Activated T-cell treated with anti-CD3 and anti-CD28 coated beads, Interleukin-2, amount 50 U/mL, for 48 hours (primary cell): ENCODE measurements around the gene SPPL3.
"Not testable (repeated sequence)": the region's sequence is repeated elsewhere in the genome, so short reads cannot be mapped to it uniquely, and the experiment has no call there.

Experiments used
- DNase-seq, 2 experiments: peaks; one replicate each; pipeline ENCODE4 v3.0.0-alpha.2; 2020

Gene SPPL3

GRCh38 chr12:120814203-120814902 is 89.8 kb downstream of the SPPL3 start:
- no peak for DNase-seq

GRCh38 chr12:120813588-120814153 is 90.5 kb downstream of the SPPL3 start:
- DNase-seq = no peak

- DNase-seq = no peak
Measured at GRCh38 chr12:120810021-120810420, 94.1 kb downstream of the SPPL3 start.

- DNase-seq = no peak
Measured at GRCh38 chr12:120804428-120804827, 99.7 kb downstream of the SPPL3 start.

- no peak for DNase-seq
Measured at GRCh38 chr12:120801146-120801545, 103.0 kb downstream of the SPPL3 start.

- no peak for DNase-seq
Measured at GRCh38 chr12:120800665-120801064, 103.5 kb downstream of the SPPL3 start.

DNA sequence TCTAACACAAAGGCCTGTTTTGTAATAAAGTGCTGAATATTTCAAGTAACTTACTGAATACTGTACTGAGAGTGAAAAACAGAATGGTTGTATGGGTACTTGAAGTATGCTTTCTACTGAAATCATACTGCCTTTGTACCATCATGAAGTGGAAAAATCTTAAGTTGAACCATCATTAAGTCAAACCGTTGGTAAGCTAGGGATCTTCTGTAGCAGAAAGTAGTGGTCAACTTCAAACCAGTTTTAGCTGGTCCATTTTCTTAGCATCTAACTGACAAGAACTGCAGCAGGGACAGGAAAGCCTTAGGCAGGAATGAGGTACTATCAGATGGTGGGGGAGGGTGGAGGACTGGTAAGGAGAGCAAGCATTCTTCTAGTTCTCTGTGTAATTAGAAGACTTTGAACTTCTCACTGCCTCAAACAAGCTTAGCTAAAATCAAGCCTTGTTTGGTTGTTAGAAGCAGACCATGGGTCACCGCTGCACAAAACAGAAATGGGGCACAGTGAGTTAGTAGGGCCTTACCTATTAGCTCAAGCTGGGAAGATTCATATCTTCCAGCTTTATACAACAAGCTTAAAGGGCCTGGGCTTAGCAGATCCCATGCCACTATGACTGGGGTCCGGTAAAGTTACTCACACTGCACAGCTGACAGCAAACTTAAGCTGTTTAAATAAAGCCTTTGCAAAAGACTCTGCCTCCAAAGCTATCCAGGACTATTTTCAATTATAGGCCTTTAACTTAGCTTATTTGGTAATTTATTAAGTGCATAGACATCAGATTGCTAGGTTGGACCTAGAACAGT is 104.7 kb downstream of the SPPL3 start:
- DNase-seq = no peak

DNA sequence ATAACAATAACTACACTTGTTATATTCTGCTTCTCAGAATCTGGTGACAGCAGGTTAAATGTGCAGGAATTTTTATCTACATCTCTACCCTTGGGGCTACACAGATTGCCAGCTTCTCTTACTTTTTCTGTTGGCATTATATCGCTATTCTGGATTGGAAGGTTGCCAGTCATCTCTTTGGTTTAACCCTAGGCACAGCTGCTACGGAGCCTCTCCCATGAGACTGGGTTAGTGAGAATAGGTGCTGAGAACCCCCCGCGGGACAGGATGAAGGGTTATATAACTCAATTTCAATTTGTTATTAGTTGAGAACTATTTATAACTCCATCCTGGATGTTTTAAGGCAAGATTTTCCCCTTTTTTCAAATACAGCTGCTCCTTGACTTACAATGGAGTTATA is 105.5 kb downstream of the SPPL3 start:
- DNase-seq = no peak

DNA sequence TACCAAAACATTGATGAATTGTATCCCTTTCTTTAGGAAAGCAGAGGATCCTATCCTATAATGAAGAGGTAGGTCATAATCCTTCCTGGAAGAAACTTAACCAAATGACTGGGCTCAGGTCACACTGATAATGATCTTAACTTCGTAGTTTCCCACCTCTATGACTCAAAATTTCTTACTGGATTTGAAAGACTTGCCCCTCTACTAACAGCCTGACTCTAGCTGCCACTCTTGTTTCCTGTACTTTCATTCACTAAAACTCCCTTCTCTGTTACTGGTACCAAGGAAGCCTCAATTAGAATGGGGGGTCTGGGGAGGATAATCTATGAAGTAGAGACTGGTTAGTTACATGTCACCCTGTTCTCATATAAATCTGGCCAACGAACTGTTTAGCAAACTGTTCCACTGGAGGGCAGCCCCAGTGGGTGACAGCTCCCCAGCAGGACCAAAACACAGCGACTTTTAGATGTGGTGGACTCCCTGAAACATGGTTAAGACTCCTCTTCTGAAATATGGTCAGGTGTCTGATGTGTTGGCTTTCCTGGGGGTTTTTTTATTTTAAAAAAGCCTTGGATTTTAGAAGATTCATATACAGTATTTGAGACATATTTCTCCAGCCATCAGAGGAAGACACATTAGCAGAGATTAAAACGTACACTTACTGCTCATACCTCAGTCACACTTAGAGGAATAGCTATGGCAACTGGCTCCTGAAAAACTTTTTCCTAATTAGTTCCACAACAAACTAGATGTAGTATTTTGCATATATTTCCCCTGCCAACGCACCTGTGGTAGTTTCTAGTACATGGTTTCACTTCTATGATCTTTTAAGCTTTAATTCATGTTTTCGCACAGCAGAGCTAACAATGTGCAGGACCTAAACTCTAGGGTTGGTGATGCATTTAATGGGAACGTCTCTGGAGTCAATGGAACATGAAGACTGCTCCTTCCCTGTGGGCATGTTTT is 106.2 kb downstream of the SPPL3 start:
- no peak for DNase-seq

DNA sequence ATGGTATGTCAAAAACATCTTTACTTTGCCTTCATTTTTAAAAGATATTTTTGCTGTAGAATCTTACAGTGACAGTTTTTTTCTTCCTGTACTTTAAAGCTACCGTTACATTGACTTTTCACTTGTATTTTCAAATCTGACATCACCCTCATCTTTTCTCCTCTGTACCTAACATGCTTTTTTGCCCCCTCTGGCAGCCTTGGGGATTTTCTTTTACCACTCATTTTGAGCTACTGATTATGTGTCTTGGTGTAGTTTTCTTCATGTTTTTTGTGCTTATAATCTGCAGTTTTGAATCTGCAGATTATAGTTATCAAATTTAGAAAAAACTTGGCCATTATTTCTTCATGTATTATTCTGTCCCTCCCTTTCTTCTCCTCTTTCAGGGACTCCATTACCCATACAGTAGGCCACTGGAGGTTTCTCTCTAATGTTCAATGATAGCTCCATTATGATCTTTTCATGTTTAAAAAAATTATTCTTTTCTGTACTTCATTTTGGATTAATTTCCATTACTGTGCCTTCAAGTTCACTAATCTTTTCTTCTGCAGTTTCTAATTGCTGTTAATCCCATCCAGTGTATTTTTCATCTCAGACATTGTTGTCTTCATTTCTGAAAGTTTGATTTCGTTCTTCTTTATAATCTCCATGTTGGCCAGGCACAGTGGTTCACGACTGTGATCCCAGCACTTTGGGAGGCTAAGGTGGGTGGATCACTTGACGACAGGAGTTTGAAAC is 108.5 kb downstream of the SPPL3 start:
- no peak for DNase-seq

GRCh38 chr12:120793357-120793756 is 110.8 kb downstream of the SPPL3 start:
- no peak for DNase-seq

- not testable (repeated sequence) for DNase-seq
Measured at GRCh38 chr12:120792456-120792855, 111.7 kb downstream of the SPPL3 start.

DNA sequence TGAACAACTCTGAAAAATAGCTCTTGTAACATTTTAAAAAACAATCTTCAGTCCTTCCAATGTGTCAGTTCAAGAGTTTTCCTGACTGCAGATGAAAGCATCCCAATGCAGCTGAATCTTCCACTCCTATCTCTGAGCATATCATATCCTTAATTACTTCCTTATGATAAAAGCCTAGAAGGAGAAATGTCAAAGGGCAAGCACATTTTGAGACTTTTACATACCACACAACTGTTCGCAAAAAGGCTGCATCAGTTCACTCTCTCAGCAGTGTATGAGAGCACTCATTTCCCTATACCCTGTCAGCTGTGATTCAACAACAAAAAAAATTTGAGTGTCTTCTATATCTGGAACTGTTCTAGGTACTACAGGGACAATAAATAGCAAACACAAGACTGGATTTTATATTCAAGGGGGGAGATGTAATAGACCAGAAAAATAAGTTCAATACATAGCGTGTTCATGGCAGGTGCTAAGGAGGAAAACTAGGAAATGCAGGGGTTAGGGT is 112.4 kb downstream of the SPPL3 start:
- no peak for DNase-seq

DNA sequence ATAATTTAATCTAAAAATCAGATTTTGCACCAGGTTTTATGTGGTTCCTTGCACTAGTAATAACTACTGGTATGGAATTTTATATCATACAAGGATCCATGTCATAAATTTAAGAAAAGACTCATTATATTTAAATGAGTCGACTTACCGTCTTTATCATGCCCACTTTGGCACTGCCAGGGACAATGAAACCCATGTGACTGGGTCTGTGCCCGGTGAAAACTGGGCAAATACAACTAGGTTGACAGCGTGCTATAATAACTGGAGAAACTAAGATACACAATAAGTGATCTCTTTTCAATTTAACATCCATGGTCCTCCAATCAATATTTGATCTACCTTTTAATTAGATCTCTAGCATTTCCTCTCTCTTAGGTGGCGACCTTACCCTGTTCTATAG is 114.0 kb downstream of the SPPL3 start:
- DNase-seq = no peak

GRCh38 chr12:120787889-120788288 is 116.3 kb downstream of the SPPL3 start:
- DNase-seq = no peak

- no peak for DNase-seq
Measured at GRCh38 chr12:120784804-120785203, 119.4 kb downstream of the SPPL3 start.

DNA sequence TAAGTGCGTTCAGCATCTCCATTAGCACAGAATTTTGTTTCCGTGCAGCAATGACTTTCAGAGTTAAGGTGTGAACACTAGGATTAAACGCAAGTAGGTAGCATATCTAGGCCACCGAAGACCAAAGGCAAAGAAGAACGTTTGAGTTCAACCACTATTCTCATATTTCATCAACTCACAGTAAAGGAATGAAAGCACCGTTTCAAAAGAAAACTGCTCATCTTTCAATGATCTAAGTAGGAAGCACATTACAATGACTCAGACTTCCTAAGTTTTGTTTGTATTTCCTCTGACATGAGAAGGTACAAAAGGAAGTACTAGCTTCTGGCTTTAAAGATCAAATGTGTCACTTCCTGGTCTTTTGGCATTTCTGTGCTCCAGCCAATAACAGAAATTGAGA is 121.0 kb downstream of the SPPL3 start:
- no peak for DNase-seq

DNA sequence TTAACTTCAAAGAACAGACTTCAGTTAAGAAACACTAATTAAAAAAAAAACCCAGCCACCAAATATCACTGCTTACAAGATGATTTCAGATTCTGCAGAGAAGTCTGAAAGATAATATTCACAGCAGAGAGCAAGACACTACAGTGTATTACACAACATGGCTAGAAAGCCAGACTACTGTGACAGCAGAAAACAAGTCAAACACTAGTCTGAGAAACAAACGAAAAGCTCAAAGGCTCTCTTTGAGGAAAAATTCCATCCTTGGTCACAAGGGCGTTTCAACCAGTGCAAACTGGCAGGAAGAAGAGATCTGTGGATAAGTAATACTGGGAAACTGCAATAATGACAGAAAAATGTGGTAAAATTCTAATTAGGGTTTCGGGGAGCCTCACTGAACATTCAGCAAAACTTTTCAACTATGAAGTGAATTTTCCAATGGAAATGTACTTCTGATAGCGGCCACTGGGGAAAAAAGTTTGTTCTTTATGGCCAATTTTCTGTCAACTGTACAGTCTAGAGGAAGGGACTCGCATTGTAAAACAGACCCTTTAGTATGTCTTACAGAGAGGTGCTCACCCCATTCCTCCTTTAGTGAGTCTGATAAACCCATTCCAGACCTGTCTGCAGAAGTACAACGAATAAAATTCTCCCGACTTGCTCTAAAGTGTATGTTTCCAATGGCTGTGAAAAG is 128.2 kb downstream of the SPPL3 start:
- DNase-seq = no peak

DNA sequence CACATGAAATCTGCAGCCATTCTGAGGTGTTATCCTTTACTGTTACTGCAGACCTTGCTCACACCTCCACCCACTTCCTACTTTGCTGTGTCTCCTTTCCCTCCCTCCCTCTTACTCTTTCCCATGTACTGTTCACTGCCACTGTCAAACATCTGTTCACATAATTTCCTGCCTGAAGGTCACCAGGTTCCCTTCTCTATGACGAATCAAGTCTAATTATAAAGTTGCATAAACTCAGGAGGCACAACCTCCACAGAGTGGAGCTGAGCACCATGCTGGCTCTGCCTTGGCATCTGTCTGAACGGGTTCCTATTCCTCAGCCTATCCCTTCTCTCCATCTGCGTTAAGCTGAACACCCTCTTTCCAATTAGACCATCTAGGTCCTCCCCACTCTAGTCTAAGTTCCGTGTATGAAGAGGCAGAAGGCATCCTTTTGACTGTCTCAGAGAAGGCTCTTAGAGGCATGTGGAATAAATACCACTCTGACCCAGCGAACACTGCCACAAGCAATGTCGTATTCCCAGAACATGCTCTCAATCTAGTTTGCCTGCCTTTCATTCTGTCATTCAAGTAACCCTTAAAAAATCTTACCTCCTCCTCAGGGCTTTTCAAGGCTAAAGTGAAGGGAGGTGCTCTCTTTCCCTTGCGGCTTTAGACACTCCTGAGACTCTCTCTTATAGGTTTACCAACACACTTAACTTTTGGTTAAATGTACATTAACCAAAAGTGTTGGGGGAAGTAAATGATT is 129.8 kb downstream of the SPPL3 start:
- DNase-seq = no peak

DNA sequence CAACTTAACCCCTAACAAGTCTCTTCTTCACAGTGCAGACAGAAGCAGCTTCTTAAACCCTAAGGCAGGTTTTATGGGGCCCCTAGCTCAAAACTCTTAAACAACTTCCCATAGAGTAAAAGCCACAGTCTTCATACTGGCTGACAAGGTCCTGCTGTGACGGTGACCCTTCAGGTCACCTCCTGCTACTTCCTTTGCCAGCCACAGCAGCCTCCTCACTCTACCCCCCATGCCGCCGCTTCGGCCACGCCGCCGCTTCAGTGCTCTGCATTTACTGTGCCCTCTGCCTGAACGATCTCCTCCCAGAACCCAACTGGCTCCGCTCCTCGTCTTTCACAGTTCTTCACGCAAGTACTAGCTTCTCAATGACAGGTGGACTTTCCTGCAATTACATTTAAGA is 133.1 kb downstream of the SPPL3 start:
- no peak for DNase-seq
